NK-92 treated with Interleukin-12 subunit alpha and Interleukin-12 subunit beta, amount 100 ng/mL, for 24 hours (cell line): Measurements from ENCODE around the gene TTYH1.
"Not testable (repeated sequence)": the region's sequence is repeated elsewhere in the genome, so short reads cannot be mapped to it uniquely, and the experiment has no call there.

Experiments
- DNase-seq: peaks from one replicate; lab custom pipeline; 2025; lab: John Stamatoyannopoulos, UW

Gene TTYH1

GRCh38 chr19:54415208-54415900 lies at the start of gene TTYH1:
Gene TTYH1, plus strand, starts transcription at chr19:54415464. Its CDS starts 89 bp downstream, at chr19:54415553.
- no peak for DNase-seq

- not testable (repeated sequence) for DNase-seq
These were observed 49.5 kb upstream of the TTYH1 start for GRCh38 chr19:54365798-54366197.

GRCh38 chr19:54366811-54367210 lies 48.5 kb upstream of the TTYH1 start:
- DNase-seq = no peak

- no peak for DNase-seq
These were observed 46.1 kb upstream of the TTYH1 start for GRCh38 chr19:54369082-54369687.

GRCh38 chr19:54369688-54370433 lies 45.4 kb upstream of the TTYH1 start:
- not testable (repeated sequence) for DNase-seq

- peak; percentile 22 for DNase-seq
These were observed 44.8 kb upstream of the TTYH1 start for GRCh38 chr19:54370434-54370796.

- not testable (repeated sequence) for DNase-seq
These were observed 43.8 kb upstream of the TTYH1 start for GRCh38 chr19:54371453-54371852.

GRCh38 chr19:54373781-54374631 lies 41.3 kb upstream of the TTYH1 start:
- no peak for DNase-seq

- not testable (repeated sequence) for DNase-seq
These were observed 39.9 kb upstream of the TTYH1 start for GRCh38 chr19:54375181-54375938.

GRCh38 chr19:54376610-54377285 lies 38.5 kb upstream of the TTYH1 start:
- DNase-seq = no peak

- no peak for DNase-seq
These were observed 36.0 kb upstream of the TTYH1 start for GRCh38 chr19:54379187-54379678.

- no peak for DNase-seq
These were observed 34.4 kb upstream of the TTYH1 start for GRCh38 chr19:54380897-54381296.

- not testable (repeated sequence) for DNase-seq
These were observed 33.2 kb upstream of the TTYH1 start for GRCh38 chr19:54382041-54382440.

- DNase-seq = no peak
These were observed 31.9 kb upstream of the TTYH1 start for GRCh38 chr19:54383330-54383729.

- no peak for DNase-seq
These were observed 27.1 kb upstream of the TTYH1 start for GRCh38 chr19:54387991-54388801.

GRCh38 chr19:54388802-54389139 lies 26.5 kb upstream of the TTYH1 start:
- DNase-seq = no peak

GRCh38 chr19:54389553-54389952 lies 25.7 kb upstream of the TTYH1 start:
- DNase-seq = no peak

- peak; percentile 25 for DNase-seq
These were observed 24.2 kb upstream of the TTYH1 start for GRCh38 chr19:54390942-54391577.

- DNase-seq = no peak
These were observed 23.6 kb upstream of the TTYH1 start for GRCh38 chr19:54391589-54392061.
